ENCODE measurements around the gene ASPDH. TPM values are rescaled to one million over a fixed set of nuclear protein-coding genes. Genes with fewer than 3 reads are reported as not detected.

Gene ASPDH
- total RNA-seq (2014; rRNA removed; shearing (Covaris generic)), result not detected in 2 replicates

DNA sequence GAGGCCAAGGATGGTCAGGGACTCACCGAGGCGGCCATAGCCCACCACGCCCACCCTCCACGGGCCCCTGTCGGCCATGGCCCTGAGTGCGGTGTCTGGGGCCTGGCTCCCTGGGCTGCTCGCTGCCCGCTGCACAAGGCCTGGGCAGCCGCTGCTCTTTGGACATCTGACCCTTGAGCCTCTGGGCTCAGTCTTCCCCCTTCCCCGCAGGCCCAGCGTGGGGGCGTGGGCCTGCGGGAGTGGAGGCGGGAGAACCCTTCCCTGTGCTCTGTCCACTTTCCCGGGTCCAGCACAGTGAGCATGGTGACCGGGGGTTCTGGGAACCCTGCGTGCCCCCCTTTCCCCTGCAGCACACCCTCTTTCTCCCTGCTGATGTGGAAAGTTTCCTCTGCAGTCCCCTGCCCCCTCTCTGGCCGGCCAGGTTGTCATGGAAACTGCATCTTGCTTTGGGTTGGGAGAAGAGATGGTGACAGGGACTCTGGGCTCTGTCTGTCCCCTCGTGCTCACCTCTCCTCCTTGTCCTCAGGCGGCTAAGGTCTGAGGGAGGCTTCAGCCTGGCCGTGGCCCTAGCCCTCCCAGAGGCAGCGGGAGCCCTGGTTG is at the start of gene ASPDH:
TSS of gene ASPDH (minus strand) at position 168 of the 600 bp plus-strand sequence. CDS start at position 78, 90 bp downstream.
- no peak for DNase-seq (ENCODE audit: low read depth)

DNA sequence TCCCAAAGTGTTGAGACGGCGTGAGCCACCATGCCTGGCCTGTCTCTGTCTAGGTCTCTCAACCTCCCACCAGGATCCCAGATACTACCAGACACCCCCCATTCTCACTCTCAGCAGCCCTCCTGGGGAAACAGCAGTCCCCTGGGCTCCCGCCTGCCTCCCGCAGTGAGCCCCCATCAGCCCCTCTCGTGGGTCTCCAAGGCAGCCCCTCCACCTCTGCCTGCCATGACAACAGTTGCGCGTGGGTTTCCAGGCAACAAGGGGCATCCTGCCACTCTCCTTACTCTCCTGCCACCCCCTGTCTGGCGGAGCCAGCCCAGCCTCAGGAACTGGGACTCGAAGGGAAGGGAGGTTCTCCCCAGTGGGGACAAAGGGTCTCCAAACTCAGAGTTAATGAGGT is 49.3 kb upstream of the ASPDH start:
- no peak for DNase-seq (ENCODE audit: low read depth)

DNA sequence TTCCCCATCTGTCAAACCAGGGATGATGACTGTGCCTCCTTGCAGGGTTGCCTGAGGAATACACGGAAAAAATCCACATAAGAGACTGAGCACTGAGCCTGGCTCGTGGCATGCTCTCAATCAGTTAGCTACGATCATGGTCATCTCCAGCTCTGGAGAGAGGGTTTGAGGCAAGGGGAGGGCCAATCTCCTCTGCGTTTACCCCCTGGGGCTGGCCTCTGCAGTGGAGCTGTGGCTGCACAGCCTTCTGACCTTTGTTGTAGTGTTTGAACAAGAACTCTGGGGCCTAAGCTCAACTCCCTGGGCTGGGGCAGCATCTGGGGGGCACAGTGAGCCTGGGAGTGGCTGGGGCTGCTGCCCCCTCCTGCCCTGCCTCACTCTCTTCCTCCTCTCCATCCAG is 48.6 kb upstream of the ASPDH start:
- DNase-seq (ENCODE audit: low read depth), result no peak

DNA sequence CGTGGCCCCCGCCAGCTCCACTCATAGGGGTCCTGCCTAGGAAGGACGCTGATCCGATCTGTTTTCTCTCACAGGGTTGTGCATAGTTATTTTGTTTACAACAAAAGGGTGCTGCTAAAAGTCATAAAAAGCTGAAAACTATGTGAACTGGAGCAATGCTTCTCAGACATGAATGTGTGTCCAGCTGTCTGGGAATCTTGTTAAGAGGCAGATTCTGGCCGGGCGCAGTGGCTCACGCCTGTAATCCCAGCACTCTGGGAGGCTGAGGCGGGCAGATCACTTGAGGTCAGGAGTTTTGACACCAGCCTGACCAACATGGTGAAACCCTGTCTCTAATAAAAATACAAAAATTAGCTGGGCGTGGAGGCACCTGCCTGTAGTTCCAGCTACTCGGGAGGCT is 45.9 kb upstream of the ASPDH start:
- DNase-seq (ENCODE audit: low read depth), result no peak

DNA sequence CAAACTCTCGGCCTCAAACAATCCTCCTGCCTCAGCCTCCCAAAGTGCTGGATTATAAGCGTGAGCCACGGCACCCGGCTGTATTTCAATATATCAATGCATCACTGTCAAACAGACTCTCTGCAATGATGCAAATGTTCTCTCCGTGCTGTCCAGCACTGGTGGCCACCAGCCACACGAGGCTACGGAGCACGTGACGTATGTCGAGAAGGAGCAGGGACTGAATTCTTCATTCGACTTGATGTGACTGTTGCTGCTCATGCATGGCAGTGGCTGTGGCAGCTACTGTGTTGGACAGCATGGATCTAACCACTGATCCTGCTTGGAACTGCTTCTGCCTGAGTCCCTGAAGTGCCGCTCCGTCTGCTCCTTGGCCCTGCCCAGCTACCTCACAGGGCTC is 44.7 kb upstream of the ASPDH start:
- no peak for DNase-seq (ENCODE audit: low read depth)

DNA sequence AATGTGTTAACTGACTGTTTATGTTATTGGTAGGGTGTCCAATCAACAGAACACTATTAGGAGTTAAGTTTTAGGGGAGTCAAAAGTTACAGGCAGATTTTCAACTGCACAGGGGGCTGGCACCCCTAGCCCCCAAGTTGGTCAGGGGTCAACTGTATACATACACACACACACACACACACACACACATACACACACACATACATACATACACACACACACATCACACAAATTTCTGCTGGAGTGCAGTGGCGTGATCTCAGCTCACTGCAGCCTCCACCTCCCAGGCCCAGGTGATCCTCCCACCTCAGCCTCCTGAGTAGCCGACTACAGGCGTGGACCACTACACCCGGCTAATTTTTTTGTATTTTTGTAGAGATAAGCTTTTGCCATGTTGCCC is 44.3 kb upstream of the ASPDH start:
- DNase-seq (ENCODE audit: low read depth), result no peak

DNA sequence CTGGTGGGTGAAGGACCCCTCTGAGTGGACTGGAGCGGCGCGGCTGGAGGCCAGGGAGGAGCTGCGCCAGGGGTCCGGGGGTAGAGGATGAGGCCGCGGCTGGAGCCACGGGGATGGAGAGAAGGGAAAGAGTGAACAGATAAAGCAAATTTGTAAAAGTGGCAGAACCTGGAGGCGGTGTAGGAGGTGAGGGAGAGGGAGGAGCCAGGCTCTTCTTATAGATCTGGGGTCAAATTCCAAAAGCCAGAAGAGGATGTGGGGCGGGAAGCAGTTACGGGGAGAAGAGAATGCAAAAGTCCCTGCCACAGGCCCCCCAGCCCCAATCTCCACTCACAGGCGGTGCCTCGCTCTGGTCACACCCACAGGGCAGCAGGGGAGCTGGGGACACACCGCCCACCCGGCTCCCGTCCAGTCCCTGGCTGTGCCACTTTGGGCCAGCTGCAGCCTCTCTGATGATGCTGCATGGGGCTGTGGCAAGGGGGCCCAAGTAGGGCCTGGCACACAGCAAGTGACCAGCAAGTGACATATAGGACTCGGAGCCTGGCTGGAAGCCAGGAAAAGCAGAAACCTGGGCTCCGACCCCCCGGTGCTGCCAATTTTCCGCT is 43.4 kb upstream of the ASPDH start:
- DNase-seq (ENCODE audit: low read depth), result no peak

DNA sequence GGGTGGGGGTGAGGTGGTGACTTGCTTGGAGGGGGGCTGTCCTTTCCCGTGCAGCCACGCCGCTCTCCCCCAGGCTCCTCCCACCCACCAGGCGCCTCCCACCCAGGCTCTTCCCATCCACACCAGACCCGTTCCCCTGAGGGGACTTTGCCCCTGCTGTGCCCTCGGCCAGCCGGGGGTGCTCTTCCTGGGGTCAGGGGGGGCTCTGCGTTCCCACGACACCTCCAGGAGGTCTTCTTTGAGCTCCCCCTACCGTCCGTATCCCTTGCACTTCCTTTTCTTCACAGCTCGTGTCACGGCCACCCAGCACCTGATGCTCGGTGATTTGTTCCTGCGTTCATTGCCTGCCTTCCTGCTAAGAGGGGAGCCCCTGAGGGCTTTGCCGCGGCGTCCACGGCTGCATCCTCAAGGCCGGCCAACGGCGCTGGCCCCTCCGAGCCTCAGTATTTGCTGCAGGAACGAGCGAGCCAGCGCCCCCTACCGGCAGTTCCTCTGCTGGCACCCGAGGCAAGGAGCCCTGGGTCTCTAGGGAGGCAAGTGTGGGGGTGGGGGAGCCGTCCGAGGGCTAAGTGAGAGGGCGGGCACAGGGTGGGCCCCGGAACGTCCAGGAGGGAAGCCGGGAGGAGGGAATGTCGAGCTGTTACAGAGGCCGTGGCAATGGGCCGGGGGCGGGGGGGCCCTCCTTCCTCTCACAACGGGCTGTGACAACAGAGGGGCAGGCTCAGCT is 42.7 kb upstream of the ASPDH start:
- DNase-seq (ENCODE audit: low read depth), result peak; percentile 36

DNA sequence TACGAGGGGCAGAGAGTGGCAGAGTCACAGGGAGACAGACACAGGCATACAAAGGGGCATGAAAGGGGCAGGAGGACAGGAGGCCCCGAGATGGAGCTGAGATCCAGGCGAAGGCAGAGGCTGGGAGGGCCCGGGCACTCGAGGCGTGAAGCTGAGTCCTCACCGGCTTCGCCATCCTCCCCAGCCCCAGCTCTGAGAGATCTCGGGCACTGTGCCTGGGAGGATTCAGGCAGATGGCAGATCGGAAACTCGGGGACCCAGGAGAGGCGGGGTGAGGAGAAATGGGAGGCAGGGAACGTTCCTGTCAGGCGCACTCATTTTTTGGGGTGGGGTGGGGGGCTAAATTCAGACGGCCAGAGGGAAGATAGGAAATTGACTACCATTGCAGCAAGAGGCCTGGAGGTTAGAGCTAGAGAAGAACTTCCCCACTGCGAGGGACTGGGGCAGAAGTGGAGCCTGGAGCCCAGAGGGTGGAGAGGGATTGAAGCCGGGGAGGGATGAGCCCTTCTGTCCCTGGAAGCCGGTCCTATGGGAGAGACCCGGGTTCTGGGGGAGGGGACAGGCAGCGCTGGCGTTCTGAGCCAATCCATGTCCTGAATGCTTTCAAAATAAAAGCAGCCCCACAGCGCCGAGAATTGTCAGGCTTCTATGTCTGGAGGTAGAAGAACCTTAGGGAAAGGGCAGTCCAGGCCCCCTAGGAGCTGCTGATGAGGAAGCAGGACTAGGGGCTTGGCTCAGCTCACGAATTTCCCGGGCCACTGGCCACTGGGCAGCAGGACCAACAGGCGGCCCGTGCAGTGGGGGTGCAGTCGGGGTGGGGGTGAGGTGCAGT is 42.0 kb upstream of the ASPDH start:
- no peak for DNase-seq (ENCODE audit: low read depth)

DNA sequence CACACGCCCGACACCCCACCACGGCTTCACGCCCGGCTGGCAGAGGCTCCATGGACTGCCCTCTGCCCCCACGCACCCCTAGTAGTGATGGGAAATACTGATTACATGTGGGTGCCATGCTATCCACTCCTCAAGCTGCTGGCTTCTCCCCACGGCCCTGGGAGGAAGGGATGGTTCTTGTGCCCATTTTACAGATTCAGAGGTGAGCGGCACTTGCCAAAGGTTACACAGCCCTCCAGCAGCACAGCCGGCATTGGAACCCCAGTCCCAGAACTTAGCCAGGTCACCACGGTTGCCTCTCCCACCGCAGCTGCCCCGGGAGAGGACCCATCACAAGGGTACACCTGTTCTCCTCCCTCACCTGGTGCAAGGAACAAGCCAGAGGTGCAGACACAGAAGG is 41.3 kb upstream of the ASPDH start:
- no peak for DNase-seq (ENCODE audit: low read depth)

DNA sequence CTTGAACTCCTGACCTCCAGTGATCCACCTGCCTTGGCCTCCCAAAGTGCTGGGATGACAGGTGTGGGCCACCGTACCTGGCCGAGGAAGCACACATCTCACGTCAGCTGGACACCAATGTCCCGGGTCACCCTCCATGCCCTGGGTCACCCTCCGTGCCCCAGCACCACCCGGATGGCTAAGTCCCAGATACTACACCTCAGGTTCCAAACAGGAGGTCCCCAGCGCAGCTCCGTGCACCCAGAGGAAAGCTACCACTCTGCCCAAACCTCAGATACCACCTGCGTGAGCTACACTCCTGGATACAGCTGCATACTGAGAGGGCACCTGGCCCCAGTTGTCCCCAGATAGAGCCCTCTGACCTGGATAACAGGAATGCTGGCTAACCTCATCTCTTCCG is 40.5 kb upstream of the ASPDH start:
- no peak for DNase-seq (ENCODE audit: low read depth)

DNA sequence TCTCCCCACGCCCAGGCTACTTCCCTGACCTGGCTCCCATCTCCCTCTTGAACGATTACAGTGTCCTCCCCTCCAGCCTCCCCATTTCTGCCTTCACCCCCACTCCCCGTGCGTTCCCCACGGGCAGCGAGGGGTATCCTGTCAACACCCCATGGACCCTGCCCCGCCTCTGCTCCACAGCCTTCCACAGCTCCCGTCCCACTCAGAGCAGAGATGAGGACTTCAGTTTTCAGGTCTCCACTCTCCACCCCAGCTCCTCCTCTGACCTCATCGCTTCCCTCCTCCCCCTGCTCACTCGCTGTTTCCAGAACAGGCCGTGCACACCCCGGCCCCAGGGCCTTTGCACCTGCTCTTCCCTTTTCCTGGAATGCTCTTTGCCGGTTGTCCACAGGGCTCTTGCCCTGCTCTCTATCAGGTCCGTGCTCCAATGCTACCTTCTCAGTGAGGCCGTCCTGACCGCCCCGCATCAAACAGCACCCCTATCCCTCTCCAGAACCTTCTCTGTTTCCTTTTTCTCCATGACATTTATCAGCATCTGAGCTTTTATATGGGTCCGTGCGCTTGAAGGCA is 39.5 kb upstream of the ASPDH start:
- DNase-seq (ENCODE audit: low read depth), result no peak

DNA sequence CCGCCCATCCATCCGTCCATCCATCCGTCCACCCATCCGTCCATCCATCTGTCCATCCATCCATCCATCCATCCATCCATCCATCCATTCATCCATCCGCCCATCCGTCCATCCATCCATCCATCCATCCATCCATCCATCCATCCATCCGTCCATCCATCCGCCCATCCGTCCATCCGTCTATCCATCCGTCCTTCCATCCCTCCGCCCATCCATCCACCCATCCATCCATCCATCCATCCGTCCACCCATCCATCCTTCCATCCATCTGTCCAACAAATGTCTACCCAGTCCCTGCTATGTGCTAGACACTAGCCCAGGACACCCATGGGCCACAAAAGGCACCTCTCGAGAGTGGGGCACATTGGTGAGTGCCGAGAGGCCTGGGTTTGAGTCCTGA is 38.8 kb upstream of the ASPDH start:
- DNase-seq (ENCODE audit: low read depth), result no peak

DNA sequence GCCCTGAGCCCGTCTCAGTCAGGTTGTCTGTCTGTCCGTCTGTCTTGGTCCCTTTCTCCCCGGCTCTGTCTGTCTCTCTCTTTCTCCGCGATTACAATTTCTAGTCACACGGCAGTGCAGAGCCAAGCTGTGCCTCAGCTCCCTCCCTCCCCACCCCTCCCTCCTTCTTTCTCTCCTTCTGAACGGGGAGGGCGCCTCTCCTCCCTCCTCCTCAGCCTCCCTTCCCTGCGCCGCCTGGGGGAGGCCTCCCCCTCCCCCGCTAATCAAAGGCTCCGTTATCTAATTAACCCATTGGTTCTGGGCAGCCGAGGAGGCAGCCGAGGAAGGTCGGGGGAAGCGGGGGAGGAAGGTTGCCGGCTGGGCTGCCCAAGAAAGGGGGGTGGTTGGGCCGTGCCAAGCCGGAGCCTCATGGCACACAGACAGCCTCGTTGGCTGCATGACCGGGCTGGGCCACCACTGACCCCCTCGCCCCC is 38.0 kb upstream of the ASPDH start:
- no peak for DNase-seq (ENCODE audit: low read depth)

DNA sequence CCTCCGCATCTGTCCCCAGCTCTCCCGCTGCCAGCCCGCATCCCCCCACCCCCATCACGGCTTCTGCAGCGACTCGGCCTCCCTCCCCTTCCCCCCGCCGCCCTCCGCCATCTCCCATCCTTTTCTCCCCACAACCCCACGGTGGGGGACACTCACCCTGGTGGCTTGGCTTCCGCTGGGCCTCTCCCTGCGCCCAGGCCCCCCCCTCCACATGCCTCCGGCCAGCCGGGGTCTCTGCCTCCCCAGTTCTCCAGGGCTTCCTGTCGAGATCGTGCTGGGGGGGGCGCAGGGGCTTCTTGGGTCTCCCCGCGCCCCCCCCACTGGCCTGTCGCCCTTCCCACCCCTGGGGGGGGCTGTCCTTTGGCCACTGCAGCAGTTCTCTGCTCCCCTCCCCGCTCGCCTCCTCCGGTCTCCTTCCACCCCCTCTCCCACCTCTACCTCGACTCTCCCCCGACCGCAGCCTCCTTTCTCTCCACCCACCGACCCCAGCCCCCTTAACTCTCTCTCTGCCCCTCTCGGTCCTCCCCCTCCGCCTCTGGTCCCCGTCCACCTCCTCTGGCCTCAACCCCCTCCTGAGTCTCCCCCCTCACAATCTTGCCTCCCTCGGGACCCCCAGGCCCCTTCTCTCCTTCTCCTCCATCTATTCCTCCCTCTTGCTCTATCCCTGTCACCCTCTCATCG is 37.5 kb upstream of the ASPDH start:
- DNase-seq (ENCODE audit: low read depth), result no peak

DNA sequence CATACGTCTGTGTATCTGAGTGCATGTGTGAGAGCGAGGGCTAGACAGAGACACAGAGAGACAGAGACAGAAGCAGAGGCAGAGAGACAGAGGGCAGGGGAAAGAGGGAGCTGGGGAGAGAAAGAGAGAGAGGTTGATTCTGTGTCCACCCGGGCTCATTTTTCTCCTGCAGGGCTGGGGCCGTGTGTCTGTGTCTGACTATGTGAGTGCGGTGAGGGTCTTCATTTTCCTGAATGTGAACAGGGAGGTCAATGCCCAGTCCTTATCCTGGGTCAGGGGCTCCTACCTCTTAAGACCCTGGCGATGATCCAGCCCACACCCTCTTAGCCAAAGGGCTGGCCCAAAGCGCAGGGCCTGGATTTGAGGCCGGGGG is 36.9 kb upstream of the ASPDH start:
- DNase-seq (ENCODE audit: low read depth), result no peak

DNA sequence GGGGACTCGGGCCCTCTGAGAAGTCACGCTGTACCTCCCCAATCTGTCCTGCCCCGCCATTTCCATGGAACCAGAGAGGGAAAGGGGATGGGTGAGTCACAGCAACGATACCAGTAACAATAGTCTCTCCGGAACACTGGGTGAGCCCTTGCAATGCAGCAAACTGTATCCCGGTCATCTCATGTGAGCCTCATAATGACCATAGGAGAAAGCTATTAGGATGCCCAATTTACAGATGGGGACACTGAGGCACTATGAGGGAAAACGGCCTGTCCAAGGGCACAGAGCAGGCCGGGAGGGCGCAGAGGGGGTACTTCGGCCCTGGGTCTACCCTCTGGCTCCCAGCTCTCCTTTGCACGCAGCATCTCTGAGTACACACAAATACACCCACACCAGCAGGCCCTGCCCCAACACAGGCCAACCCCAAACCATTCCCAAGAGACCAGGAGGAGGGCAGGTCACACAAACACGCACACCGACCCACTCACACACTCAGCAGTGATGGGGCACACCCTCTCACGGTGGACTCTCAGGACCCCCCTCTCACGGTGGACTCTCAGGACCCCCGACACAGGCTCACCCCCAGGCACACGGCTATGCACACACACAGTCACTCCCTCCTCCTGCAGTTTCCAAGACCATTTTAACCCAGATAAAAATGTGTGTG is 36.3 kb upstream of the ASPDH start:
- no peak for DNase-seq (ENCODE audit: low read depth)

DNA sequence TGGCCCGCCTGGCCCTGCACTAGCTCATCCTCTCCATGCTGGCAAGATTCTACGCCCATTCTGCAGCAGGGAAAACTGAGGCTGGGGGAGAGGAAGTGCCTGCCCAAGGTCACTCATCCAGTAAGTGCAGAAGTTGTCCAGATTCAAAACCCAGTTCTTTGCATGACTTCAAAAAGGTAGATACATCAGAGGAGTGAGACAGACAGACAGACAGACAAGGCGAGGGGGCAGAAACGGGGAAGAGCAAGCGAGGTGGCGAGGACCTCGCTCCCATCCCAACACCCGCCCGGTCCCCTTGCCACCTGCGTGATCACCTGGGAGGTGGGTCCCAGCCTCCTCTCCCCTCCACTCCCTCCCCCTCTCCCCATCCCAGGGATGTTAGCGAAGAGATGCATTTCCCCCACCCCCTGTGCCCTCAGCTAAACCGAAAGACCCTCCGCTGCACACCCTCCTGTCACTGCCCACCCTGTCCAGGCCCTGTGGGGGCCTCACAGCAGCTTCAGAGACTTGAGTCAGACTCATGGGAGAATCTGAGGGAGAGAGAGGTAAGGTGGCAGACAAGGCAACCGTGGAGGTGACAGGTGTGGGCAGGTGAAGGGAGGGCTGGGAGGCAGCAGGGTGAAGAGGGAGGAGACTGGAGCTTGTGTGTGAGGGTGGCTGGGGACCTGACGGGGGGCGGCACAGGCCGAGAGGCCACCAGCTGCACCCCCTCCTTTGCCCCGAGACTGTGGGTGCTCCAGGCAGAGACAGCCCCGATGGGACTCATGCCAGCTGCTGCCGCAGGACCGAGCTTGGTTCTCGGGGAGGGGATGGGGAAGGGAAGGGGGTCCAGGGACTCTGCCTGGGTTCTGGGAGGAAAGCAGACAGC is 35.6 kb upstream of the ASPDH start:
- no peak for DNase-seq (ENCODE audit: low read depth)

DNA sequence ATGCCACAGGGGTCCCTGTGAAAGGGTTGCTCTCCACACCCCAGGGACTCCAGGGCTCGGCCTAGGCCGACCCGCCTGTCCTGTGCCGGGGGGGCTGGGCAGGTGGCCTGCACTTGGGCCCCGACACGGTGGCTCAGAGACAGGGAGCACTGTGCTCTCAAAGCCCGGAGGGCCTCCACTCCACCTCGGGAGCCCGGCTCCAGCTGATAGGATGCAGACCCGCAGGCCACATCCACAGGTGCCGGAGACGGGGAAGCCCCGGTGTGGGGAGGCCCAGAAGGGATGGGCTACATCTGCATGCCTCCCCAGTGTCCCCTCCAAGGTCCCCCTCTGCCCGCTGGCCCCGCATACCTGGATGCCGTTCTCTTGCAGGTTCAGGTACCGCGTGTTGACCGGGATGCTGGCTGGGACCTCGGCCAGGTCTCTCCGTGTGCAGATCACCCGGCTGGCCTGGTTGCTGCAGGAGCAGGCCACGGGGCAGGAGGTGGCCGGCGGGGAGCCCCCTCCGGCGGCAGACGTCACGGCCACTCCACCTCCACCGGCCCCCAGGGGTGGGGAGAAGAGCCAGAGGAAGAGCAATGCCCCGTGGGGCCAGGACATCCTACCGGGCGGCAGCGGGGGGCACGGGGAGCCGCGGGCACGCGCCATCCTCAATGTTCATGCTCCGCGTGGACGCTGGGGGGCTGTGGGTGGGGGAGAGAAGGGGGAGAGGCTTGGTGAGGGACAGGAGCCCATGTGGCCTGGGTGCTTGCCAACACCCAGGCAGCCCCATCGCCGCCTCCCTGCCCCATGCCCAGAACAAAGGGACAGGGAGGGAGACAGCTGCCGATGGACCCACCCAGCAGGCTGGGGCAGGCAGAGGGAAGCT is 34.7 kb upstream of the ASPDH start:
- no peak for DNase-seq (ENCODE audit: low read depth)
